ENCODE measurements around the gene PDE4A.

Gene PDE4A

DNA sequence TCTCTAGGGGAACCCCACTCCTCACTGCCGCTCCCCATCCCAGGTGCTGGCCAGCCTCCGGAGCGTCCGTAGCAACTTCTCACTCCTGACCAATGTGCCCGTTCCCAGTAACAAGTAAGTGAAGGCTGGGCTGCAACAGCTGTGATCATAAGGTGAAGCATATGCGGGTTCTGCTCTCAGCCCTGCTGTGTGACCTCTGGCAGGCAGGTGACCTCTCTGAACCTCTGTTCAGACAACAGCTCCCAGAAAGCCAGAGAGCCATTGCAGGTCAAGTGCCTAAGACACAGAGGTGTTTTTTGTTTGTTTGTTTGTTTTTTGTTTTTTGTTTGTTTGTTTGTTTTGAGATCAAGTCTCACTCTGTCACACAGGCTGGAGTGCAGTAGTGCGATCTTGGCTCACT, 28.7 kb downstream of the PDE4A start:
- H3K4me3 ChIP-seq (ENCODE audit: insufficient read depth, low read length, poor library complexity, severe bottlenecking) = no peak overlapping the region
- H3F3A ChIP-seq (ENCODE audit: insufficient read depth) = no peaks in the 10 kb centered on the region
- TF ChIP-seq, protein P1, sequence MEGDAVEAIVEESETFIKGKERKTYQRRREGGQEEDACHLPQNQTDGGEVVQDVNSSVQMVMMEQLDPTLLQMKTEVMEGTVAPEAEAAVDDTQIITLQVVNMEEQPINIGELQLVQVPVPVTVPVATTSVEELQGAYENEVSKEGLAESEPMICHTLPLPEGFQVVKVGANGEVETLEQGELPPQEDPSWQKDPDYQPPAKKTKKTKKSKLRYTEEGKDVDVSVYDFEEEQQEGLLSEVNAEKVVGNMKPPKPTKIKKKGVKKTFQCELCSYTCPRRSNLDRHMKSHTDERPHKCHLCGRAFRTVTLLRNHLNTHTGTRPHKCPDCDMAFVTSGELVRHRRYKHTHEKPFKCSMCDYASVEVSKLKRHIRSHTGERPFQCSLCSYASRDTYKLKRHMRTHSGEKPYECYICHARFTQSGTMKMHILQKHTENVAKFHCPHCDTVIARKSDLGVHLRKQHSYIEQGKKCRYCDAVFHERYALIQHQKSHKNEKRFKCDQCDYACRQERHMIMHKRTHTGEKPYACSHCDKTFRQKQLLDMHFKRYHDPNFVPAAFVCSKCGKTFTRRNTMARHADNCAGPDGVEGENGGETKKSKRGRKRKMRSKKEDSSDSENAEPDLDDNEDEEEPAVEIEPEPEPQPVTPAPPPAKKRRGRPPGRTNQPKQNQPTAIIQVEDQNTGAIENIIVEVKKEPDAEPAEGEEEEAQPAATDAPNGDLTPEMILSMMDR (IDR thresholded peaks at IDR 0.05; ENCODE audit: insufficient read depth, low read length, poor library complexity, severe bottlenecking) = no peak
- no peak for TF ChIP-seq EZH2phosphoT487 (conservative IDR thresholded peaks at IDR 0.05; ENCODE audit: low read length)
- no peaks in the 10 kb centered on the region for H3K9me2 ChIP-seq (replicated peaks; ENCODE audit: insufficient read depth, low read length)
- H3K9me3 ChIP-seq (ENCODE audit: insufficient read depth, low read length) = no peaks in the 10 kb centered on the region
- no peaks in the 10 kb centered on the region for H3K27me3 ChIP-seq (ENCODE audit: low read length)
- no peak overlapping the region for H2AFZ ChIP-seq (ENCODE audit: low read depth, low read length, severe bottlenecking)
- H3K27ac ChIP-seq (ENCODE audit: low read depth, low read length) = no peak overlapping the region
- no peaks in the 10 kb centered on the region for H3K36me3 ChIP-seq (ENCODE audit: low read length)
- no peaks in the 10 kb centered on the region; the same call in 1 of the 2 replicates for H3K79me2 ChIP-seq (ENCODE audit: insufficient read depth, low read length)
- no peak overlapping the region for H3K9ac ChIP-seq (ENCODE audit: low read length)
- H3K4me2 ChIP-seq (ENCODE audit: low read depth, low read length, poor library complexity, severe bottlenecking) = no peak overlapping the region
- H4K20me1 ChIP-seq (ENCODE audit: low read depth, low read length) = no peaks in the 10 kb centered on the region

DNA sequence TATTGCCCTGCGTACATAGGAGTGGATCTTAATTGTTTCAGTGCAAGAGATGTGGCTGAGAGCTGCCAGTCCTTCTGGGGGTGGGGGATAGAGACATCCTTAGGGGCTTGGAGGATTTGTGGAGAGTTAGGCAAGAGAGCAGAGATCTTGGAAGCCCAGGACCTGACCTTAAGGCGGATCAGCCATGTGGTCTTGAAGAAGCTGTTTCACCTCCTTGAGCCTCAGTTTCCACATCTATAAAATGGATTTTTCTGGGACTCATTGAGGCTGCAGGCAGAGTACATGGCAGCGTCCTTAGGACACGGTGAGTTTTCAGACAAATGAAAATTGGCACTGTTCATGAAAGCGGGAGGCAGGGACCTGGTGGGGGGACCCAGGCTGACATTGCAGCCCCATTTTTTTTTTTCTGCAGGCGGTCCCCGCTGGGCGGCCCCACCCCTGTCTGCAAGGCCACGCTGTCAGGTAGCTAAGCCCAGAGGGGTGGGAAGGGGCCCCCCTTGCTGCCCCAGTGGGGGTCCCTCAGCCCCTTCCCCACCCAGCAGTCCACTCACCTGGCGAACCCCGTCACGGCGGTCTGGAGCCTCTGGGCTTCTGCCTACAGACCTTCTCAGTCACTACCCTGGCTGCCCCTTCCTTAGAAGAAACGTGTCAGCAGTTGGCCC, 30.0 kb downstream of the PDE4A start:
- Histone ChIP-seq H3K36me3 (ENCODE audit: low read length) (no peaks in the 10 kb centered on the region), H3K9ac (ENCODE audit: low read length) (no peak overlapping the region)

DNA sequence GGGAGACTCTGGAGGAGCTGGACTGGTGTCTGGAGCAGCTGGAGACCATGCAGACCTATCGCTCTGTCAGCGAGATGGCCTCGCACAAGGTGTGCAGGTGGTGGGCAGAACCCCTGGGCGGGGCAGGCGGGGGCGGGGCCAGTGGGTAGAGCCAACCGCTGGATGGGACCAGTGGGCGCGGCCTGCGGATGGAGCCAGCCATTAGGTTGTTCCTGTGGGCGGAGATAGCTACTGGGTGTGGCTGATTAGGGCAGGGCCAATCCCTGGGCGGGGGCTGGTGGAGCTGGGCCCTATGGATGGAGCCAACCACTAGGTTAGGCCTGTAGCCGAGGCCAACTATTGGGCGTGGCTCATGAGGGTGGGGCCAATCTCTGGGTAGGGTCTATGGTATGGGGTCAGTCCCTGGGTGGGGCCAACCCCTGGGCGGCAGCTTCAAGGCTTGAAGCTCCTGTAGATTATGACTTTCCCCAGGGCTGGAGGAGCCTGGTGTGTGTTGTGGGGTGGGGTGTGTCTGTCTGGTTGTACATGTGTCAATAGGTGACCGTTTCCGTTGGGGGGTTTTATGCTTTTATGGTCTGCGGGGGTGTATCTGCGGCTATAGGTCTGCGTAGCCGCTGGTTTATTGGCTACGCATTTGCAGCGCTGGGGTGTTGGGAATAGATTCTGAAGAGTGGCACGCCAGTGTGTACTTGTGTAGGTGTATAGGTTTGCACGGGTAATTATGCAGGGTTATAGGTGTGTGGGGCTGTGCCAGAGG, 30.7 kb downstream of the PDE4A start:
- no peaks in the 10 kb centered on the region for H3K9me2 ChIP-seq (replicated peaks; ENCODE audit: insufficient read depth, low read length)

More for the DNA sequence above, 30.0 kb downstream of the PDE4A start:
- H3K4me2 ChIP-seq (ENCODE audit: low read depth, low read length, poor library complexity, severe bottlenecking) = no peak overlapping the region
- no peaks in the 10 kb centered on the region for H3F3A ChIP-seq (ENCODE audit: insufficient read depth)
- no peaks in the 10 kb centered on the region for H4K20me1 ChIP-seq (ENCODE audit: low read depth, low read length)
- H2AFZ ChIP-seq (ENCODE audit: low read depth, low read length, severe bottlenecking) = no peak overlapping the region
- no peak overlapping the region for H3K27ac ChIP-seq (ENCODE audit: low read depth, low read length)
- H3K9me2 ChIP-seq (replicated peaks; ENCODE audit: insufficient read depth, low read length) = no peaks in the 10 kb centered on the region
- H3K79me2 ChIP-seq (ENCODE audit: insufficient read depth, low read length) = no peaks in the 10 kb centered on the region
- H3K4me3 ChIP-seq (ENCODE audit: insufficient read depth, low read length, poor library complexity, severe bottlenecking) = no peak overlapping the region
- H3K9me3 ChIP-seq (ENCODE audit: insufficient read depth, low read length) = no peaks in the 10 kb centered on the region
- no peaks in the 10 kb centered on the region for H3K27me3 ChIP-seq (ENCODE audit: low read length)
- TF ChIP-seq, protein P1 (IDR thresholded peaks at IDR 0.05; ENCODE audit: insufficient read depth, low read length, poor library complexity, severe bottlenecking) = no peak
- TF ChIP-seq EZH2phosphoT487 (conservative IDR thresholded peaks at IDR 0.05; ENCODE audit: low read length) = no peak

More for the DNA sequence above, 30.7 kb downstream of the PDE4A start:
- H3K4me2 ChIP-seq (ENCODE audit: low read depth, low read length, poor library complexity, severe bottlenecking) = no peak overlapping the region
- TF ChIP-seq, protein P1 (IDR thresholded peaks at IDR 0.05; ENCODE audit: insufficient read depth, low read length, poor library complexity, severe bottlenecking) = no peak
- TF ChIP-seq EZH2phosphoT487 (conservative IDR thresholded peaks at IDR 0.05; ENCODE audit: low read length) = no peak
- H3K79me2 ChIP-seq (ENCODE audit: insufficient read depth, low read length) = no peaks in the 10 kb centered on the region
- no peak overlapping the region for H3K4me3 ChIP-seq (ENCODE audit: insufficient read depth, low read length, poor library complexity, severe bottlenecking)
- no peak overlapping the region for H2AFZ ChIP-seq (ENCODE audit: low read depth, low read length, severe bottlenecking)
- no peaks in the 10 kb centered on the region for H3K27me3 ChIP-seq (ENCODE audit: low read length)
- no peaks in the 10 kb centered on the region for H3K36me3 ChIP-seq (ENCODE audit: low read length)
- H3K9me3 ChIP-seq (ENCODE audit: insufficient read depth, low read length) = no peaks in the 10 kb centered on the region
- H3K9ac ChIP-seq (ENCODE audit: low read length) = no peak overlapping the region
- H4K20me1 ChIP-seq (ENCODE audit: low read depth, low read length) = no peaks in the 10 kb centered on the region
- H3K27ac ChIP-seq (ENCODE audit: low read depth, low read length) = no peak overlapping the region
- no peaks in the 10 kb centered on the region for H3F3A ChIP-seq (ENCODE audit: insufficient read depth)
